IPS-20b (cell line): ENCODE results near the gene CASQ1.
A peak's percentile ranks its signal among the peaks of the same experiment; 100 is the strongest.

Source experiments
- H3K27ac ChIP-seq: one replicate; pipeline ENCODE4 v1.5.1; 2013; ENCODE audit warnings: low read length
- H3K27me3 ChIP-seq: 2 replicates; pipeline ENCODE4 v1.6.1; 2013; ENCODE audit warnings: mild to moderate bottlenecking, low read length, inconsistent platforms; ENCODE audit not compliant: insufficient read depth
- H3K36me3 ChIP-seq: 2 replicates; pipeline ENCODE4 v1.6.1; 2013; ENCODE audit warnings: low read depth, mild to moderate bottlenecking, inconsistent platforms, low read length, moderate library complexity; ENCODE audit not compliant: insufficient read depth
- H3K4me1 ChIP-seq: 2 replicates; pipeline ENCODE4 v1.6.1; 2013; ENCODE audit warnings: mild to moderate bottlenecking, control low read depth, inconsistent platforms, low read length, moderate library complexity; ENCODE audit not compliant: insufficient read depth
- H3K4me3 ChIP-seq: 2 replicates; pipeline ENCODE4 v1.5.1; 2013; ENCODE audit warnings: mild to moderate bottlenecking, low read length, inconsistent platforms
- H3K9ac ChIP-seq: 2 replicates; pipeline ENCODE4 v1.6.1; 2013; ENCODE audit warnings: low read depth, mild to moderate bottlenecking, inconsistent platforms, low read length, moderate library complexity
- H3K9me3 ChIP-seq: 2 replicates; pipeline ENCODE4 v1.6.1; 2013; ENCODE audit warnings: mild to moderate bottlenecking, low read depth, low read length, inconsistent platforms; ENCODE audit not compliant: insufficient read depth

Gene CASQ1

DNA sequence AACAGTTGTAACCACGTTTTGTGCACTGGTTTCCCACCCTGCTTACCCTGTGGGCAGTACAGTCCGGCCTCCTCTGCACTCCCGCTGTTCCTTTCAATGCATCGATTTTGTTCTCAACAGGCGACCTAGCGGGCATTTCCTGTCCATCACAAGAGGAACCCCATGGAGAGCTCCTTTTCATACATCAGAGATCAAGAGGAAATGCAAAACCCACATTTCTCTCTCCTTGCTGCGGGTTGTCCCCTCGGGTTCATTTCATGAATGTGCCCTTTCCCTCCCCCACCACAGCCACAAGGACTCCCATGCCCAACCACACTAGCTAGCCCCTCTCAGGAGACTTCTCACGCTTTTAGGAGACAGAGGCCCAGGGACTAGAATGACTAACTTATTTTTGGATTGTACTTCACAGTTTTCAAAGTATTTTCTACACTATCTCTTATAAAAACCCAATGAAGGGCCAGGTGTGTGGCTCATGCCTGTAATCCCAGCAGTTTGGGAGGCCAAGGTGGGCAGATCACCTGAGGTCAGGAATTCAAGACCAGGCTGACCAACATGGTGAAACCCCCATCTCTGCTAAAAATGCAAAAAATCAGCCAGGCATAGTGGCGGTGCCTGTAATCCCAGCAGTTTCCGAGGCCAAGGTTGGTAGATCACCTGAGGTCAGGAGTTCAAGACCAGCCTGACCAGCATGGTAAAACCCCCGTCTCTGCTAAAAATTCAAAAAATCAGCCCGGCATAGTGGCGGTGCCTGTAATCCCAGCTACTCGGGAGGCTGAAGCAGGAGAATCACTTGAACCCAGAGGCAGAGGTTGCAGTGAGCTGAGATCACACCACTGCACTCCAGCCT is 20.6 kb upstream of the CASQ1 start:
- peak overlapping the region; percentile 42 for H3K27ac ChIP-seq
- H3K4me1 ChIP-seq = peaks cover 45% of the 10 kb centered on the region

DNA sequence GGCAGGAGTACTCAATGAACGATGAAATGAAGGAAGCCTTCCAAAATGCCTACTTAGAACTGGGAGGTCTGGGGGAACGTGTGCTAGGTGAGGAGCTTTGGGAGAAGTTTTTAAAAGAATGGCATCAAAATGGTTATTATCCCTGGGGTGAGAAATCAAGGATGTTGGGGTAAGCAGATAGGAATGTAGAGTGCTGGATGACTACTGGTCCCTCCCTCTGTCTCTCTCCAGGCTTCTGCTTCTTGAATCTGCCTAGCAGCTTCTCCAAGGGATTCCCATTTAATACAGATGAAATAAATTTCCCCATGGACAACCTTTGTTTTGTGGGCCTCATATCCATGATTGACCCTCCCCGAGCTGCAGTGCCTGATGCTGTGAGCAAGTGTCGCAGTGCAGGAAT is 19.0 kb upstream of the CASQ1 start:
- peak overlapping the region; percentile 30; the same call in 1 of the 2 replicates for H3K4me3 ChIP-seq
- H3K9ac ChIP-seq = peak overlapping the region; percentile 16; the same call in 1 of the 2 replicates
- H3K4me1 ChIP-seq = peaks cover 45% of the 10 kb centered on the region
- H3K27ac ChIP-seq = no peak overlapping the region
- H3K9me3 ChIP-seq = no peaks in the 10 kb centered on the region
- H3K27me3 ChIP-seq = peaks cover 31% of the 10 kb centered on the region
- no peaks in the 10 kb centered on the region for H3K36me3 ChIP-seq

More for the DNA sequence above, 20.6 kb upstream of the CASQ1 start:
- H3K4me3 ChIP-seq = peak overlapping the region; percentile 53
- H3K27me3 ChIP-seq = peaks cover 32% of the 10 kb centered on the region
- H3K9ac ChIP-seq = peak overlapping the region; percentile 63; the same call in 1 of the 2 replicates
- H3K36me3 ChIP-seq = no peaks in the 10 kb centered on the region
- H3K9me3 ChIP-seq = no peaks in the 10 kb centered on the region

DNA sequence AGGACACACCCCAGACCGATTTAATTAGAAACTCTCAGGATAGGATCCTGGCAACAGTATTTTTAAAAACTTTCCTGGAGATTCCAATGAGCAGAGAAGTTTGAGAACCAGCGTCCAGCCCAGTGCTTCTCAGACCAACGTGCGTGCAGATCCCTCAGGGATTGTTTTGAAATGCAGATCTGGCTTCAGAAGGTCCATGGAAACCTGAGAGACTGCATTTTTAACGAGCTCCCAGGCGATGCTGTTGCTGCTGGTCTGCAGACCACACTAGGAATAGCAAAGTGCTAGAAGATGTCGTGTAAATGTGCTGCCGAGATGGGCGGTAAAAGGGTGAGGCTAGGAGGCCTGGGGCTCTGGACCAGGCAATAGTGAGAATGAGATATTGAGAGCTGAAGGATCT is 18.4 kb upstream of the CASQ1 start:
- H3K9ac ChIP-seq = peak overlapping the region; percentile 16; the same call in 1 of the 2 replicates
- peaks cover 45% of the 10 kb centered on the region for H3K4me1 ChIP-seq
- H3K27ac ChIP-seq = no peak overlapping the region
- H3K27me3 ChIP-seq = peaks cover 27% of the 10 kb centered on the region
- no peaks in the 10 kb centered on the region for H3K36me3 ChIP-seq
- H3K4me3 ChIP-seq = peak overlapping the region; percentile 24; the same call in 1 of the 2 replicates
- H3K9me3 ChIP-seq = no peaks in the 10 kb centered on the region

DNA sequence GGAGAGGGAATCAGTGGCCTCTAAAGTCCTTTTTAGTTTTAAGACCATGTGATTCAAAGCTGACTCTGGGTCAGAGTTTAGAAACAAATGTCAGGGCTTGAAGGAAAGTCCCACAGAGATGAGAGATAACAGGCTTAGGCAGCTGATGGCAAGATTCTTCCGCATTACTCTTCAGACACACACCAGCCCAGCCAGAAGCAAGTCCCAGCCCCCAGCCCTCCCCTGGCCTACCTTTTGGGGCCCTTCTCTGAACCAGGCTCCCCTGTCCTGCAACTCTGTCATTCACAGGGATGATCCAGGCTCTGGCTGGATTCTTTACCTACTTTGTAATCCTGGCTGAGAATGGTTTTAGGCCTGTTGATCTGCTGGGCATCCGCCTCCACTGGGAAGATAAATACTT is 13.1 kb upstream of the CASQ1 start:
- Histone ChIP-seq H3K27ac (no peak overlapping the region), H3K36me3 (no peaks in the 10 kb centered on the region), H3K27me3 (peaks cover 15% of the 10 kb centered on the region)

DNA sequence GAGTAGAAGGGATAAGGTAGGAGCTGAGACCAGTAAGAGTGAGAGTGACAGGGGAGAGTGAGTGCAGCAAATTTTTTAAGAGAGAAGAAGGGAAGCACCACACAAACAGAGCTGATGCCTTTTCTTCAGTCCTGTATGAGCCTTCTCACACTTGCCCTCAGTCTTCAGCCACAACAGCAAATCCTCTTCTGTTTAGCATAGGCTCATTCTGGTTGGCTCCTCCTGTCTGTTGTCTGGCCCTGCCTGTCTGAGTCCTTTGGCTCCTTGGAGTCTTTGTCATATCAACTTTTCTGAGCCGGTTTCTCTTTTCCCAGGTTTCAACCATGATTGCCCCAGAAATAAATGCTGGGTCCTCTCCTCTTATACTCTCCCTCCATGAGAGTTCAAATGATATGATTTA is 12.7 kb upstream of the CASQ1 start:
- Histone ChIP-seq H3K9ac (no peak overlapping the region), H3K27ac (no peak overlapping the region), H3K27me3 (peaks cover 13% of the 10 kb centered on the region), H3K36me3 (no peaks in the 10 kb centered on the region), H3K4me1 (peaks cover 9% of the 10 kb centered on the region; the same call in 1 of the 2 replicates), H3K9me3 (no peaks in the 10 kb centered on the region), H3K4me3 (no peak overlapping the region)

More for the DNA sequence above, 13.1 kb upstream of the CASQ1 start:
- Histone ChIP-seq H3K4me1 (peaks cover 13% of the 10 kb centered on the region), H3K9me3 (no peaks in the 10 kb centered on the region), H3K9ac (no peak overlapping the region), H3K4me3 (no peak overlapping the region)

DNA sequence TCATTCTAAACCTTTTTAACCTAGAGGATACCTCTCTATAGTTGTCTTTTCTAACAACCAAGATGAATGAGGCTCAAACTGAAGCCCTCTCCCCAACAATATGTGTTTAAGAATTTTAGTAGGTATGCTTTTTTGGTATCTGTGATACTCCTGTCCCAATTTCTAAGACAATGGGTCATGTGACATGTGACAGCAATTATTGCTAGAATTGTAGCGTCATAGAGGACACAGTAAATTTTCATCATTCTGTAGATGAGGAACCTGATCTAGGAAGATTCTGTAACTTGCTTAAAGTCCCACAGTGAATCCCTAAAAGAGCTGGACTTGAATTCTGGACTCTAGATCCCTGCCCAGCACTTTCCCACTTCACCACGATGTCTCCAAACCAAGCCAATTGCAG is 11.6 kb upstream of the CASQ1 start:
- H3K27me3 ChIP-seq = peaks cover 3% of the 10 kb centered on the region; the same call in 1 of the 2 replicates
- no peak overlapping the region for H3K4me3 ChIP-seq

DNA sequence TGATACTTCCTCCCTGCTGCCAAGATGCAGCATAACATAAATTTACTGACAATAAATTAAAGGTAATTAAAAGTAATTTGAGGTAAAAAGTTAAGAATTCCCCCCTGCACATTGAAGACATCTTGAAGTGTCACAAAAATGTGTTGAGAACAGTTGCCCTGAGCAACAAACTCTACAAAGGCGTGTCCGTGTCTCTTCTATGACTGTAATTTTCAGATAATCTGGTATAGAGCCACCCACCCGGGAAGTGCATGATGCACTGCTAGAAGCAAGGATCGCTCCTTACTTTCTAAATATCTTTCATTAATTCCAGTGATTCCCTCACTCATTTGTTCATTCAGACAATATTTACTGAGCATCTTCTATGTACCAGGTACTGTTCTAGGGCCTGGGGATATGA is 11.0 kb upstream of the CASQ1 start:
- Histone ChIP-seq H3K36me3 (no peaks in the 10 kb centered on the region), H3K4me1 (peaks cover 6% of the 10 kb centered on the region; the same call in 1 of the 2 replicates), H3K4me3 (no peak overlapping the region), H3K9ac (no peak overlapping the region), H3K9me3 (no peaks in the 10 kb centered on the region), H3K27ac (no peak overlapping the region), H3K27me3 (no peaks in the 10 kb centered on the region)

More for the DNA sequence above, 11.6 kb upstream of the CASQ1 start:
- Histone ChIP-seq H3K27ac (no peak overlapping the region), H3K9ac (no peak overlapping the region), H3K4me1 (peaks cover 6% of the 10 kb centered on the region; the same call in 1 of the 2 replicates), H3K36me3 (no peaks in the 10 kb centered on the region), H3K9me3 (no peaks in the 10 kb centered on the region)

DNA sequence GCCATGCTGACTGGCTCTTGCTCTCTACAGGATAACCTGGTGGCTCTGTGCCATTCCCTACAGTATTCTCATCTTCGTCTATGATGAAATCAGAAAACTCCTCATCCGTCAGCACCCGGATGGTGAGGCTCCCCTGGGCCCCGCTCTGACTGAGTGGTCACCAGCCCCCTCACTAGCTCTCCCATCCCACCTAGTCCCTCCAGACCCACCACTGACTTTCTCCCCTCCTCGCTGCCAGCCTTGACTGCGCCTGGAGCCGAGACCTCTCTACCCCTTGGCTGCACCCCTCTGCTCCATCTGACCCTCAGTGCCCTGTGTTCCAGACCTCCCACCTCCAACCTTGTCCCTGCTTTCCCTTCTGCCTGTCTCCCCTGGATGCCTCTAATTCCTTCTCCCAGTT is 4.1 kb upstream of the CASQ1 start:
- H3K4me3 ChIP-seq = no peak overlapping the region
- H3K36me3 ChIP-seq = no peaks in the 10 kb centered on the region
- no peak overlapping the region for H3K27ac ChIP-seq
- no peak overlapping the region for H3K9ac ChIP-seq
- no peaks in the 10 kb centered on the region for H3K9me3 ChIP-seq
- H3K4me1 ChIP-seq = no peaks in the 10 kb centered on the region; the same call in 1 of the 2 replicates
- no peaks in the 10 kb centered on the region for H3K27me3 ChIP-seq

DNA sequence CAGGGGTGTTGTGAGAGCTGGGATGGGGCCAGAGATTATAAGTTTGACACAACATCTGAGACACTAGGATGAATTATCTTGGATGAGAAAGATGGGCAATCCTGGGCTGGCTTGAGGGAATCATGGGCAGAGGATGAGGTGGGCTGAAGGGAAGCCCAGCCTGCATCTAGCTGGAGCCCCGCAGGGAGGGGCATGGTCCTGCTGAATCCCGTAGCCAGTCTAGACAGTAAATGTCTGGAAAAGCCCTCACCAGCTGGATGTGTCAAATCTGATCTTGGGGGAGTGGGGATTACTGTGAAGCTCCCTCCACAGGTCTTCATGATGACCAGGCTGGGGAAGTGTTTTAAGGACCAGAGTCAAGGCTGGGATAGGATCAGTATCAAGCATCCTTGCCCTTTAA is 3.6 kb upstream of the CASQ1 start:
- H3K36me3 ChIP-seq = no peaks in the 10 kb centered on the region
- H3K27ac ChIP-seq = no peak overlapping the region
- no peak overlapping the region for H3K4me3 ChIP-seq
- no peaks in the 10 kb centered on the region for H3K9me3 ChIP-seq
- H3K9ac ChIP-seq = no peak overlapping the region
- no peaks in the 10 kb centered on the region; the same call in 1 of the 2 replicates for H3K4me1 ChIP-seq
- no peaks in the 10 kb centered on the region for H3K27me3 ChIP-seq

DNA sequence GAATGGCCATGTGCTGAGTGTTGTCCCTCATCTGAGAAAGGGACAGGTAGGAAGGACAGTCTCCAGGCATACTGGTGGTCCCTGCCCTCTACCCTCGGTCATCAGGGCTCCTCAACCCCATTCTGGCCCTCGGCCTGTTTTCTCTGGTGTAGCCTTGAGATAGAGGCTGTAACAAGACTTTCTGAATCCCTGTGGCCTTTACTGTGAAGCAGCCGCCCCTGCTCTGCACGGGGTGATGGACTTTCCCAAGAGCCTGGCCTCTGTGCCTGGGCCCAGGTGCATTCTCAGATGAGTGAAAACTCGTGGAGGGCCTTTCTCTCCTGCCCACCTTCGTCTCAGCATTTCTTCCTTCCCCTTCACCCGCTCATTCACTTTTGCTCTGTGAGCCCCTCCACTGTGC is 3.0 kb upstream of the CASQ1 start:
- H3K27me3 ChIP-seq = no peaks in the 10 kb centered on the region
- H3K36me3 ChIP-seq = no peaks in the 10 kb centered on the region
- H3K4me1 ChIP-seq = peaks cover 3% of the 10 kb centered on the region
- H3K27ac ChIP-seq = no peak overlapping the region
- H3K4me3 ChIP-seq = no peak overlapping the region
- H3K9ac ChIP-seq = no peak overlapping the region
- no peaks in the 10 kb centered on the region for H3K9me3 ChIP-seq

DNA sequence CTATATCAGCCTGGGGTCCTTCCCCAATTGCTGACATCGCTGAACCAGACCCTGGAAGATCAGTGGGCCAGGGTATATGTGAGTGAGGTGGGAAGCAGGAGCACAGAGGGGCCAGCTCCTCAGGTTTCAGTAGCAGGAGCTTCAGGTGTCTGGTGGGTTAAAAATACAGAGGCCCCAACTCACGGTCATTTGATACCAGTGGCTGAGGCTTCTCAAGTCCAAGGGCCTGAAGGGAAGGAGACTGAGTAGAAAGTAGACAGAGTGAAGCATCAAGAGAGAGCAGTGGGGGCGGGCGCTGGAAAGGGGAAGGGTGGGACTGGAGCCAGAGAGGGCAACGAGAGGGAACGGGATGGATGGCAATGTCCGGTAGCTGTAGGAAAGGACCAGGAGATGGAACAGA is 2.0 kb upstream of the CASQ1 start:
- Histone ChIP-seq H3K27me3 (no peaks in the 10 kb centered on the region), H3K9me3 (no peaks in the 10 kb centered on the region), H3K36me3 (no peaks in the 10 kb centered on the region), H3K4me1 (peaks cover 10% of the 10 kb centered on the region), H3K27ac (no peak overlapping the region), H3K9ac (no peak overlapping the region), H3K4me3 (no peak overlapping the region)

DNA sequence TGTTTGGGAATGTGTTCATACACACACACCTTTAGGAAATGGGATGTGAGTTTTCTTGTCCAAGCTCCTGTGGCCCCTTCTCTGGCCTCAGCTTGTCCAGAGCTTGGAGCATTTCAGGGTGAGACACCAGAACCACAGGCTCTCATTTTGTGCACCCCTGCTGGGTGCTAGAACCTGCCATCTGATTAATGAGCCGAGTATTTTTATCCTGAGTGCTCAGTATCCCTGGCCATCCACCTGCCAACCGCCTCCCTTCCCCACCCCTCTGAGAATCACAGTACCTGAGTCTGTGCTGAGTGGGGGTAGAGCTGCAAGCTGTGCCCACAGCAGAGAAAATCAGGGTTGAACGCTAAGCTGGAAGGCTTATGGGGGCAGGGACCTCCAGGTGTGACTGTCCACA is 1.4 kb downstream of the CASQ1 start:
- H3K4me1 ChIP-seq = peaks cover 15% of the 10 kb centered on the region
- no peak overlapping the region for H3K27ac ChIP-seq
- H3K4me3 ChIP-seq = no peak overlapping the region
- H3K36me3 ChIP-seq = no peaks in the 10 kb centered on the region
- H3K27me3 ChIP-seq = no peaks in the 10 kb centered on the region
- H3K9me3 ChIP-seq = no peaks in the 10 kb centered on the region
- H3K9ac ChIP-seq = no peak overlapping the region
